ENCODE results near the gene RGS17.
"Not testable (repeated sequence)": the region's sequence is repeated elsewhere in the genome, so short reads cannot be mapped to it uniquely, and the experiment has no call there.

RGS17 gene

DNA sequence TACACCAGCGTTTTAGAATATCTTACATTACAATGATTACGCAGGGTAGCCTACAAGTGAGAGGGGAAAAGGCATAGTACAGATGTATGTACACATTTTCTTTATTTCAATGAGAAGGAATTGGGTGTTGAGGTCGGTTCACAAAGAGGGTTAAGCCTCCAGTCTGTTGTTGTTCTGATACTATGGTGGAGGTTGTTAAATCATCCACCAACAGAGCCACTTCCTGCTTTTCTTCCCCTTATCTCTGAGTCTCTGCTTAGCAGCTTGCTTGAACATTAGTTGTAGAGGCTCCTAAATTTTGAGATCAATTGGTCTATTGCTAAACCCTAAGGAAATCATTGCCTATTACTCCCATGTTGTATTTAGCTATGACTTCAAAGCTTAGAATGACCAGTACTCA is 7.3 kb downstream of the RGS17 start:
- no peak for DNase-seq (ENCODE audit: low read depth)

DNA sequence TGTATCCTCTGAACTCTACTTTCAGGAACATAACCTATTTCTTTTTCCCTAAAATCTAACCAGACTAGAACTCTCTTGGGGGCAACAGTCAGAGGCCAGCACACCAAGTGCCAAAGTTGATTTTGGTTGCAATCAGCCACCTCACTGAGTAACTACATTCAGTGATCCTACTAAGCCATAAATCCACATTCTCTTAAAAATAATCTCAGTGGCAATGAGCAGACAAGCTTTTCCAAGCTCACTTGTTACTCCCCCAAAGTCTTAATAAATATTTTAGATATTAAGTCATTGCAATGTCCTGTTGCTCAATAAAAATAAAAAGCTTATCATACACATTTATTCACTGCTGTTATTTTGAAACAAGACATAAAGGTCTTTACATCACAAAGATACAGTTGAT is 9.8 kb downstream of the RGS17 start:
- no peak for DNase-seq (ENCODE audit: low read depth)

- DNase-seq (ENCODE audit: low read depth): no peak
Observed at GRCh38 chr6:153117986-153118879, 12.8 kb downstream of the RGS17 start.

GRCh38 chr6:153111082-153111481 is 20.0 kb downstream of the RGS17 start:
- DNase-seq (ENCODE audit: low read depth): not testable (repeated sequence)

DNA sequence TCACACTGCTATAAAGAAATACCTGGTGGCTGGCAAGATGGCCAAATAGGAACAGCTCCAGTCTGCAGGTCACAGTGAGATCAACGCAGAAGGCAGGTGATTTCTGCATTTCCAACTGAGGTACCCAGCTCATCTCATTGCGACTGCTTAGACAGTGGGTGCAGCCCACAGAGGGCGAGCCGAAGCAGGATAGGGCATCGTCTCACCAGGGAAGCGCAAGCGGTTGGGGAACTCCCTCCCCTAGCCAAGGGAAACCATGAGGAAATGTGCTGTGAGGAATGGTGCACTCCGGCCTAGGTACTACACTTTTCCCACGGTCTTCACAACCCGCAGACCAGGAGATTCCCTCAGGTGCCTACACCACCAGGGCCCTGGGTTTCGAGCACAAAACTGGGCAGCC is 20.5 kb downstream of the RGS17 start:
- DNase-seq (ENCODE audit: low read depth): not testable (repeated sequence)

DNA sequence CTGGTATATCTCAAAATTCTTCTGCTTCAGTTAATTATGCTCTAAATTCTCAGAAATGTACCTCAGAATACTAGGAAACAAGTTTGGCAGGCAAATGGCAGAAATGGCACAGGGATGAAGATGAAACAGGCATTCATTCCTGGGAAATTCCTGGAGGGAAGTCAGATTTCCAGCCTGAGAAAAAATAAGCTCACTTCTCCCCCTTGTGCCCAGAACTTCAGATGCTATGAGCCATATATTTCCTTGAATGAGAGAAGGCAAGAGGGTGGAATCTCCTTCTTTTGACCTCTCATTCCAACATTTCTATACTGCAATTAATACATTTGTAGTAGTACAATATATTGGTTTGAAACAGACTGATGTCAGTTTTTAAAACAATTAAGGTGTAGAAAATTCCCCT is 22.8 kb downstream of the RGS17 start:
- DNase-seq (ENCODE audit: low read depth): no peak

DNA sequence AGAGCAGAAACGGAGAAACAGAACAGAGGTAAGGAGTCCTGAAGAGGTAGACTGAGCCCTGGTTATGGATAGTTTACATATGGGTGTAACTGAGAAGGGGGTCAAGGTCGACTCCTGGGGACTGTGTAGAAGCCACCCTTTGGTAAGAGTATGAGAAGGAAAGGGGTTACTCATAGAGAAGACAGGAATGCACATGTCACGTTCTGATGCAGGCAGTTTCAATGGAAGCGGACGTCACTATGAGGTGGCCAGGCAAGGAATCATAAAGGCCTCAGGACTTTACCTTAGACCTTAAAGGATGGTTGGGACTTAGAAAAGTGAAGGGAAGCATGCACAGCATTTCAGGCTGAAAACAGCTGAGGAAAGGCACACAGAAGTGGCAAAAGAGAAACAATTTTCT is 25.1 kb downstream of the RGS17 start:
- DNase-seq (ENCODE audit: low read depth): no peak

- no peak for DNase-seq (ENCODE audit: low read depth)
Observed at GRCh38 chr6:153104220-153104619, 26.9 kb downstream of the RGS17 start.

DNA sequence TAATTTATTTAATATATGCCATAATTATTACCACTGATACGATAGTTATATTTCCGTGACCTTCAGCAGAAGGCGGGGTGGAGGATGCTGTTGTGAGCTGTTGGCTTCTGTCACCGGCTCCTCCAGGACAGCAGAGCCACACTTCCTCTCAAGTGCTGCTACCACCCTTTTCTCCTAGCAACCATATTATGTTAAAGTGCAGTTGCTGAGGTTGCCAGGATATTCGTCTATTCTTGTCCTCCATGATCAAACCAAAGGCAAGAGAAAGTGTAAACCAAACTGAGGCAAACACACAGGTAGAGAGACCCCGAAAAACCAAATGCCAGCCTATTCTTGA is 27.8 kb downstream of the RGS17 start:
- DNase-seq (ENCODE audit: low read depth): no peak

GRCh38 chr6:153102605-153103318 is 28.3 kb downstream of the RGS17 start:
- no peak for DNase-seq (ENCODE audit: low read depth)

DNA sequence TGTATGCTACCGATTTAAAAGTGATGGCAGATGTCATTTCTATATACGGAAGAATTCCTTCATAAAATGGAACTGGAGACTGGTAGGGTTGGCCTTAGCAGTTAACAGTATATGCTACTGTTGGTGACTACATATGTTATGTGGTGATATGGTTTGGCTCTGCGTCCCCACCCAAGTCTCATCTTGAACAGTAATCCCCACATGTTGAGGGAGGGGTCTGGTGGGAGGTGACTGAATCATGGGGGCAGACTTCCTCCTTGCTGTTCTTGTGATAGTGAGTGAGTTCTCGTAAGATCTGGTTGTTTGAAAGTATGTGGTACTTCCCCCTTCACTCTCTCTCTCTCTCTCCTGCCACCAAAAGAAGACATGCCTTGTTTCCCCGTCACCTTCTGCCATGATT is 29.6 kb downstream of the RGS17 start:
- no peak for DNase-seq (ENCODE audit: low read depth)

DNA sequence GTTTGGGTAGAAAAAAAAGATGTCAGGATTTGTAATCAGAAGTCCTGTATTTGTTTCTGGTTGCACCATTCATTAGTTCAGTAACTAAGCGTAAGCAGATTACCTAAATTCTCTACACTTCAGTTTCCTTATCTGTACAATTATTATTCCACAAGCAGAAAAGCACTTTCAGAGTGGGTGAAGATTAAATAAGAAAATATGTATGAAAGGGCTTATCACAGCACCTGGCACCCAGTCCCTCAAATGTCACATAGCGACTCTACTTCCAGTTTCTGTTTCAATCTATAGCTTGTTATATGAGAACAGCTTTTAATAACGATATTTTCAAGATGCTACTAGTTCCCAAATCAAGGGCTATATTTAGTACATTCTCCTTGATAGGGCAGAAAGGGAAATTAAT is 31.4 kb downstream of the RGS17 start:
- no peak for DNase-seq (ENCODE audit: low read depth)

DNA sequence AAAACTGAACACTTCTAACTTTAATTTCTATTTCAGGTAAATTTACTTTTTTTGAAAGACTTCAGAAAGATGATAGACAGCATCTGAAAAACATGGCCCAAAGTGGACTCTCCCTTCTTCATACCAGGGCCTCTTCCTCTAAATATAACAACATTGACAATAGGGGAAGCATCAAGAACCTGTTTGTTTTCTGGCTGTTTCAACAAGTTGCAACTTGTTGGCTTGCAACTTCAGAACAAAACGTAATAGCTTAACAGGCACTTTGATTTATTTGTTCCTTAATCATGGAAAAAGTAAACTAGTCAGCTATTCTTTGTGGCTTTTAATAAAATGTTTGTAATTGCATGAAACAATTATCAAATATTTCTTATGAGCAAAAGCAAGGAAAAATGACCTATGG is 34.3 kb downstream of the RGS17 start:
- DNase-seq (ENCODE audit: low read depth): no peak

DNA sequence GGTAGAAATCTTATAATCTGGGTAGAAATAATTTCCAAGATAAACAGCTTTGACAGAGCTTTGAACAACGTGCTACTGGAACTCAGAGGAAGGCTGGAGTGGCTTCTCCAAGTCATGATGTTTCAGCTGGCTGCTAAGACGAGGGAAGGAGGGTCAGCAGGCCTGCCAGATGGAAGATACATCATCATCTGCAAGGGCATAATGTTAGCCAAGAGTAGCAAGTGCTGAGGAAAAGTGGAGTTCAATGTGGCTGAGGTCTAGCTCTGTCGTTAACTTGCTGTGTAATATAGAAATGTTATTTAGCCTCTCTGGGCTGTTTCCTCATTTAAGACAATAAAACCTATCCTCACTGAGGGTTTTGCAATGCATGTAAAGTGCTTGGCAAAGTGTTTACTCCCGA is 35.1 kb downstream of the RGS17 start:
- no peak for DNase-seq (ENCODE audit: low read depth)

DNA sequence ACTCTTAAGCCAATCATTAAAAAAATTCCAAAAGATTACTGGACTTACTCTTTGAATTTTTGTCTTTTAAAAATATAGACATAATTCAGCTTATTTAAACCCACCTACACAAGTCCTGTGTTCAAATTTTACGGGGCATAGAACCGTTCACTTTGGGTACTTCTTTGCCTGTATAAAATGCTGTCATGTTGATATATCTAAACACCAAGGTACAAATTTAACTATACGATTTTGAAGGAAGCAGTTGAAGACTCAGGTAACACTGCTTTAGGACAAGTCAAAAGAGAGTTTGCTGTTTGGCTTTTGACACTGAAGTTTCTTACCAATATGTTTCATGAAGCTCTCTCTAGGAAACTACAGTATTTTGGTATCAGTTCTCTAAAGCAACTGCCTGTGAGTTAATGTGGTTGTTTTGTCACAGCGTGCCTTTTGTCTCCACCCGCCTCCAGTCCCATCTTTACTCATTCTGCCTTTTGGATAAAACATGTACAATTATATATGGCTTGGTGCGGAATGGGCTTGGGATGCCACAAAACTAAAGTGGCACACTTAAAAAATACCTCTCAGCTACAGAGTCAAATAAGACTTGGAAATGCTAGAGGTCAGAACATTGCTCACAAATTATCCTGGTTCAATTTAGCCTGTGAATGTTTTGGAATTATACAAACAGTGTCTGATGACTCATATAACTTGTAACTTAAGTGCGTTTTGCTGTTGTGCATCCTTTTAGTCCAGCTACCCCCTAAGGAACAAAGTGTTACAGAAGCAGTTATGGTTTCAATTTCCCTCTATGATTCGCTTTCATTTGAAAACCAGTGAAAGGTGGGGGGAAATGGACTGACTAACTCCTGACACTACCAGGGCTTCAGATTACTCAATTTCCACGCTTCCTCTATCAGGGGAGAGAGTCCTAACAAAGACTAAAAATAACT is 38.7 kb downstream of the RGS17 start:
- no peak for DNase-seq (ENCODE audit: low read depth)

- DNase-seq (ENCODE audit: low read depth): no peak
Observed at GRCh38 chr6:153090241-153090930, 40.7 kb downstream of the RGS17 start.

DNA sequence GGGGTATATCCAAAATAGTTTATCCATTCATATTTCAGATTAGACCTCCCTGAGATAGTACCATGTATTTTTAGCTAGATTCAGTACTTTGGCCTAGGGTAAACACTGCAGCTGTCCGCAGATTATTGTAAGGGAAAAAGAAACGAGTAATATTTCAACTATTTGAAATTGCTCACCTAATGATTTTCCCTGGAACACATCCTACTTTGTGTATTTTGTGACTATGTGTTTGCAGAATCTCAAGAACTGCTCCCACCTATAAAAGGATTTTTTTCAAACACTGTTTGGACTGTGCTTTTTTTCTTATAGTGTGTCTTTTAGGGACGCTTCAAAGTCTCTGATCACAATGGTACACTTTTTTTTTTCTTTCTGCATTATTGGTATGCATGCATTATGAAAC is 42.3 kb downstream of the RGS17 start:
- DNase-seq (ENCODE audit: low read depth): no peak

DNA sequence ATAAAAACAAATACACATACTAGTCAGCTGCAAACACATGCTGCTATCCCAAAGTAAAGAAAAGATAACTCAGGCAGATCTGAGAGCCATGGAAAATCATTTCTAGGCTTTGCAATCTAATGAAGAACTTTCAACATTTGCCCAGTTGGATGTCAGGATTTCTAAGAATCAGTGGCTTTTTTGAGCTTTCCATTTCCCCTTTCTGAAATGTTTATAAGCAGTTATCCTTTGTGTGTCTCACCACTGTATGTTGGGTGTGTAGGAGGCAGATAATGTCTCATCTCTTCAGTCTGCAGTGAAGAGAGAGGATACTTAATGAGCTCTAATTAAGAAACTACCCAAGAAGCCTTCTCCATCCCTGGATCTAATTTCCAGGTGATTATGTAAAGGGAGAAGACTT is 43.6 kb downstream of the RGS17 start:
- no peak for DNase-seq (ENCODE audit: low read depth)

DNA sequence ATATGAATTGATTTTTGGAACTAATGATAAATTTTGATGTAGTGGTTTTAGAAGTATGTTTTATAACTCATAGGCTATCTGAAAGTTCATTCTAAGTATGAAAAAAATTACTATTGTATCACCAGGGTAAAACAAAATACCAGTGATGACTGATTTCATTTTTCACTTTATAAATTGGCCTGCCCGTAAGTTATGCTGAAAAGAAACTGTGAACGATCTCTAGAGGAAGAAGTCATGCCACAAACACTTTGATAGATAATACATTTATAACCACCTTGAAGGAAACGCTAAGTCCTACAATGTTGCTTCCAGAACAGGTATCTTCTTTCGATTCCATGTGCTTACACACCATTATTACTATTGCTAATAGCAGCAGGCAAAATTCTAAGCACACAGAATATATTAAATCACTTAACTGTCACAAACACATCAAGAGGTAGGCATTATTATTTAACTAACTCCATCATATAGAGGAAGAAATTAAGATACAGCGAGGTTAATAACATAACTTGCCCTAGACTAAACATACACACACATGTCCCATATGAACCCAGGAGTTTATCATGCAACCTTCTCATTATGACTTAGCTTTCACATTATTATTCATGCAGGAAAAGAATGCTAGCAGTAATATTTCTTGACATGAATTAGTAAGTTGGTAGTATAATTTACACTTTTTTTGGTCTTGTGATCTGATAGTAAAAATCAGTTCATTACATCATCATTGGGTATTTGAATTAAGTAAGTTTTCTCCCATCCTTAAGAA is 44.7 kb downstream of the RGS17 start:
- DNase-seq (ENCODE audit: low read depth): no peak

DNA sequence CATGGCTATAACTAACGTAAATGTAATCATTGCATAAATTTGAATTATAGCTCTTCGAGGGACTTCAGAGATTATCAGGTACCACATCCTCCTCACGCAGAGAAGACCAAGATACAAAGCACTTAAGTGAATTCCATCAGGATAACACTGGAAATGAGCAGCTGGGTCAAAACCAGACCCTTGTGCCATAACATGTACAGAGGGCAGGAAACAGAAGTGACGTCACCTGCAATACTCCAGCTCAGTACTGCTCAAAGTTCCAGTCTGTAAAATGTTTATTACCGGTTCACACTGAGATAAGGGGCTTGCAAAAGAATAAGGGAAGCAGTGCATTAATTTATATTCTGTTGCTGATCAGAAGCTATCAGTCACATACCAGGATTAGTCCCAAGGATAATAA is 45.8 kb downstream of the RGS17 start:
- DNase-seq (ENCODE audit: low read depth): no peak

GRCh38 chr6:153084393-153084792 is 46.7 kb downstream of the RGS17 start:
- DNase-seq (ENCODE audit: low read depth): no peak
